Epithelial cell of proximal tubule (primary cell): Measurements from ENCODE around the gene TCF15. TPM values are rescaled to one million over a fixed set of nuclear protein-coding genes. Genes with fewer than 3 reads are reported as not detected.

Experiments used
- DNase-seq: peaks from one replicate; pipeline ENCODE4 v3.0.0-alpha.2; 2011; ENCODE audit warnings: low read depth
- H3K4me3 ChIP-seq: 2 replicates; pipeline ENCODE4 v1.5.1; 2011; ENCODE audit warnings: low read depth, mild to moderate bottlenecking, low read length
- total RNA-seq: library from RNA; depleted of rRNA; stranded (reverse); fragments of >200 nt; gene quantifications from 2 replicates; pipeline ENCODE4 v1.2.3, GENCODE V29; 2015
- TF ChIP-seq, protein P1 (sequence below): conservative IDR thresholded peaks from 2 replicates; pipeline ENCODE4 v1.5.1; 2012; ENCODE audit warnings: low read depth, mild to moderate bottlenecking, low read length

TCF15 gene
- total RNA-seq, 1 donor from 2014 or later: 4.0 TPM

DNA sequence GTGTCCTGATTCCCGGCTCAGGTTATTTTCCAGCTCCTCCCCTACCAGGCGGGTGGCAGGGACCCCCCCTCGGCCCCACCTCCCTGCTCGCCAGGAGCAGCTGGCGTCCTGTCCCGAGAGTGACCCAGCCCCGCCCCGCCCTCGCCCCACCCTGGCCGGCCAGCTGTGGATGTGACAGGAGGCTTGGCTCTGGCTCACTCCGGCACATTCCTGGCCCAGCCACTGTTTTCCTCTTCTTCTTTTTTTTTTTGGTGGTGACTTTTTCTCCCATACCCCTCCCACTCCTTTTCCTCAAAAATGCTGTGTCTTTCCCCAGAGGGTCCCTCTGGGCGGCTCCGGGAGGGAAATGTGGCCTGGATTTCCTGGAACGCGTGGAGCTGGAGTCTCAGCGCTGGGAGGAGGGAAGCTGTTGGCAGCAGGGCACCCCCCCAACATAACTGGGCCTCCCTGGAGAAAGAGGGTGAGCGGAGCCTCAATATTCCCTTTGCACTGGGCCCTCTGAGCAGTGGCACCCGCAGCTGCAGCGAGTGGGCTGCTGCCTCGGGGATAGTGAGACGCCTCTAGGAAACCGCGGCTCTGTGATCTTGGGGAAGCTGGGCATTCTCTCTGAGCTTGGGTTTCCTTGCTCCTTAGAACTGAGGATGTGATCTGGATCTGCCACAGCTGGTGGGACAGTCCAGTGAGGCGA, 38.2 kb downstream of the TCF15 start:
- no peak overlapping the region for H3K4me3 ChIP-seq
- no peak for DNase-seq
- TF ChIP-seq, protein P1, sequence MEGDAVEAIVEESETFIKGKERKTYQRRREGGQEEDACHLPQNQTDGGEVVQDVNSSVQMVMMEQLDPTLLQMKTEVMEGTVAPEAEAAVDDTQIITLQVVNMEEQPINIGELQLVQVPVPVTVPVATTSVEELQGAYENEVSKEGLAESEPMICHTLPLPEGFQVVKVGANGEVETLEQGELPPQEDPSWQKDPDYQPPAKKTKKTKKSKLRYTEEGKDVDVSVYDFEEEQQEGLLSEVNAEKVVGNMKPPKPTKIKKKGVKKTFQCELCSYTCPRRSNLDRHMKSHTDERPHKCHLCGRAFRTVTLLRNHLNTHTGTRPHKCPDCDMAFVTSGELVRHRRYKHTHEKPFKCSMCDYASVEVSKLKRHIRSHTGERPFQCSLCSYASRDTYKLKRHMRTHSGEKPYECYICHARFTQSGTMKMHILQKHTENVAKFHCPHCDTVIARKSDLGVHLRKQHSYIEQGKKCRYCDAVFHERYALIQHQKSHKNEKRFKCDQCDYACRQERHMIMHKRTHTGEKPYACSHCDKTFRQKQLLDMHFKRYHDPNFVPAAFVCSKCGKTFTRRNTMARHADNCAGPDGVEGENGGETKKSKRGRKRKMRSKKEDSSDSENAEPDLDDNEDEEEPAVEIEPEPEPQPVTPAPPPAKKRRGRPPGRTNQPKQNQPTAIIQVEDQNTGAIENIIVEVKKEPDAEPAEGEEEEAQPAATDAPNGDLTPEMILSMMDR: no peak

DNA sequence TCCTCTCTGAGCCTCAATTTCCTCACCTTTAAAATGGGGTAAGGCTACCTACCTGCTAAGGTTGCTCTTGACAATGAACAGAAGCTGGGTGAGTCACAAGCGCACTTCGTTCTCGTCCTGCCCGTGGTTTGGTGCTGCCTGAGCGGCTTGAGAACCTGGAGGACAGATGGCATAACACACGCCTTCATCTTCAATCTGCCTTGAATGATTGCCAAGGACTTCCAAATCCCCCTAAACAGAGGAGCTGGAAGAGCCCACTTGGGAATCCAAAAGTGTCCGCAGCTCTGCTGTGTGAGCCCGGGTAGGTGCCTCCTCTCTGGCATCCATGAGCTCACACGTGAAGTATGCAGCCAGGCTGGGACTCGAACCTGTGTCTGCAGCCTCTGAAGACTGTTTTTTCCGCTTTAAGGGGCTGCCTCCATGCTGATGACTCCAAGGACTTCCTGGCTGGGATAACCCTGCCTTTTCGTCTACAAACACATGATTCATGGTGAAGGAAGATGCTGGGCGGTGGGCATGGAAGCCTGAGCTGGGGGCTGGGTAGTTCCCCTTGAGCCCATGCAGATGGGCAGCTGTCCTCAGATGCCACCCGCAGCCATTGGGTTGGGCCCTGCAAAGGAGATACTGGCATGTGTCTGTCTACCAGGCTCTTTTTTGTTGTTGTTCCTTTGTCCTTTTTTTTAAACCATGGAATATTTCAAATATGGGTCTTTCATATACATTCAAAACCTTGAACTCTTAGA, 41.3 kb downstream of the TCF15 start:
- DNase-seq: no peak

DNA sequence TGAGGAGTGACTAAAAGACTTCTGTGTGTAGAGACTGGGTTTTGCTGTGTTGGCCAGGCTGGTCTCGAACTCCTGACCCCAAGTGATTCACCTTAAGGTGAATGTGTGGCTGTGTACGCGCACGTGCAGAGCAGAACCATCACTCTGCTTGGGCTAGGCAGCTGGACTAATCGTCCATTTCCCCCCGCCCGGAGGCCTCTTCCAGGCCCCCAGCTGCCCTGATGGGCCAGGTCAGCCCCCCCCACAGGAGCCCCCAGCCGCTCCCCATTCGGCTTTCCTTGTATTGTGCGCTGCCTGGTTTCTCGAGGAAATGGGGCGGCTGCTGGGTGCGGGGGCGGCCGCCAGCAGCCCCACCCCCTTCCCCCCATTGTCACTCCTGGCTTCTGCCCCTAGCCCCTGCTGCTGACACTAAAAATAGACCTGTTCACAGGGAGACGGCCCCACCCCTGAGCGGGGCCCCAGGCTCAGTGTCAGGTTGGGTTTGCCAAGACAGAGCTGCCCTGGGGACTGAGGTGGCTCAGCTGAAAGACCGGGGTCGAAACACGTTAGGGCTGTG, 41.9 kb downstream of the TCF15 start:
- H3K4me3 ChIP-seq: no peak overlapping the region
- no peak for DNase-seq
- TF ChIP-seq, protein P1: no peak

More for the DNA sequence above, 41.3 kb downstream of the TCF15 start:
- no peak overlapping the region for H3K4me3 ChIP-seq
- TF ChIP-seq, protein P1: no peak

DNA sequence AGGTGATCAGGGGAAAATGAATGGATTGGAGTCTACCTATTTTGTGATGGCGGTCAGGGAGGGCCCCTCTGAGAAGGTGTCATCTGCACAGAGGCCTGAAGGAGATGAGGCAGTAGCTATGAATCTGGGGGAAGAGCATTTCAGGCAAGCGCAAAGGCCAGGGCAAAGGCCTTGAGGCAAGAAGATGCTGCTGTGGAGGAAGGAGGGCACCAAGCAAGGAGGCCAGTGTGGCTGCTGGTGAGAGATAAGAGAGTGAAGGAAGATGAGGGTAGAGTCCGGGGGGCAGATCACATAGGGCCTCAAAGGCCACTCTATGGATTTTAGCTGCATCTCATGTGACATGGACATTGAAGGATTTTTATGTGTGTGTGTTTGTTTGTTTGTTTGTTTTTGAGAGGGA, 45.9 kb downstream of the TCF15 start:
- no peak for DNase-seq
- TF ChIP-seq, protein P1: no peak
- no peak overlapping the region for H3K4me3 ChIP-seq

DNA sequence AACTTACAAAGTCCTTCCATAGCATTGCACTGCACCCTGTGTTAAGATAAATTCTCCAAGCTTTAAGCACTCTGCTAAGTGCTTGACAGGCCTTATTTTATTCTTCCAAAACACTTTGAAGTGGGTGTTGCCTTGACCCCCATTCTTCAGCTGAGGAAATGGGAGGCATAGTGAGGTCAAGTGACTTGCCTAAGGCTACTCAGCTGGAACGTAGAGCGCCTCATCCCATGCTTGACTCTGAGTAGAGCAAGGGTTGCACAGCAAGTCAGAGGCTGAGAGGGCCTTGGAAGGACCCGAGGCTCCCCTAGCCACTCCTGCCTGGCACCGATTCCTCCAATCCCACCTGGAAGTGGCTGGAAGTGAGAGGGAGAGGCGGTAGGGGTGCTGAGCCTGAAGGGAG, 46.9 kb downstream of the TCF15 start:
- TF ChIP-seq, protein P1: no peak
- H3K4me3 ChIP-seq: no peak overlapping the region
- DNase-seq: no peak

DNA sequence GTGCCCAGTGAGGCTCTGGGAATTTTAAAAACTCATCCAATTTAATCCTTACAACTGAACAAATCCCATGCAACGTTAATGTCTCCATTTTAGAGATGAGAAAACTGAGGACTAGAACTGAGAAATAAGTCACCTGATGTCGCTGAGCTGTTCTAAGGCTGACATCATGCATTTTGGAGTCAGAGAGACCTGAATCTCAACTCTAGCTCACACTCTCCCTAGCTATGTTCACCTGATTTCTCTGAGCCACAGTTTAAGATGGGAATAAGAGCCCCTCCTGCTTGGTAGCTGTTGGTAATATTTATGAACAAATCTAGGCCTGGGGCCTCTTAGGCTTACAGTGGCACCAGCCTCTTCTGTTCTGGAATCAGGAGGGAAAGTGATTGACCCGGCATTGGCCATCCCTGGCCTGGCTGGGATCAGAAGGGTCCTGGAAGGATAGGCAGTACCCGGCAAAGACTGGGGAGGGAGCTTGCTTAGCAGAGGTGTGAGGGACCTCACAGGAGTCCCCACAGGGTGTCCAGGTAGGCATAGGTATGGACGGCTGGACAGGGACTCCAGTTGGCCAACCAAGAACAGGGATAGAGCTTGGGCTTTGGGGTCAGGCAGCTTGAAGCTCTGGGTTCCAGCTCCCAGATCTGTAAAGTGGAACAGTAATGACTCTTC, 47.7 kb downstream of the TCF15 start:
- H3K4me3 ChIP-seq: no peak overlapping the region
- TF ChIP-seq, protein P1: no peak
- no peak for DNase-seq
